Activated naive CD8-positive, alpha-beta T cell treated with anti-CD3 and anti-CD28 coated beads for 36 hours (primary cell): ENCODE data around the gene TCEAL4. TPM values are rescaled to one million over a fixed set of nuclear protein-coding genes. Genes with fewer than 3 reads are reported as not detected.
A peak's percentile ranks its signal among the peaks of the same experiment; 100 is the strongest.
"Not testable (repeated sequence)": the region's sequence is repeated elsewhere in the genome, so short reads cannot be mapped to it uniquely, and the experiment has no call there.

Experiments used
- DNase-seq: peaks from one replicate; pipeline ENCODE4 v3.0.0; 2021
- H3K27ac Mint-ChIP-seq: one replicate; pipeline ENCODE4 v1.8.0; 2022; ENCODE audit warnings: mild to moderate bottlenecking, moderate library complexity, mixed read lengths
- H3K27me3 Mint-ChIP-seq: one replicate; pipeline ENCODE4 v1.8.0; 2022; ENCODE audit warnings: mild to moderate bottlenecking, mixed read lengths
- H3K36me3 Mint-ChIP-seq: one replicate; pipeline ENCODE4 v1.8.0; 2021; ENCODE audit warnings: mild to moderate bottlenecking, mixed read lengths
- H3K4me1 Mint-ChIP-seq: one replicate; pipeline ENCODE4 v1.8.0; 2021; ENCODE audit warnings: mixed read lengths
- H3K4me3 Mint-ChIP-seq: one replicate; pipeline ENCODE4 v1.8.0; 2022; ENCODE audit warnings: mild to moderate bottlenecking, moderate library complexity, mixed read lengths
- H3K9me3 Mint-ChIP-seq: one replicate; pipeline ENCODE4 v1.8.0; 2022; ENCODE audit warnings: mixed read lengths
- total RNA-seq, 2 experiments: library from RNA; stranded (reverse); gene quantifications; one replicate each; pipeline ENCODE4 v1.2.3, GENCODE V29; 2021

TCEAL4 gene
- total RNA-seq, 2 experiments from 2014 or later: 14.8 to 17.4 TPM

GRCh38 chrX:103565752-103566151 is 19.6 kb upstream of the TCEAL4 start:
- H3K27ac Mint-ChIP-seq: no peak overlapping the region
- no peak for DNase-seq
- H3K36me3 Mint-ChIP-seq: no peaks in the 10 kb centered on the region
- H3K4me1 Mint-ChIP-seq: no peaks in the 10 kb centered on the region
- no peaks in the 10 kb centered on the region for H3K9me3 Mint-ChIP-seq
- H3K4me3 Mint-ChIP-seq: no peak overlapping the region
- no peaks in the 10 kb centered on the region for H3K27me3 Mint-ChIP-seq

- Mint-ChIP-seq H3K4me3 (no peak overlapping the region), H3K27ac (no peak overlapping the region), H3K9me3 (no peaks in the 10 kb centered on the region), H3K27me3 (no peaks in the 10 kb centered on the region), H3K36me3 (no peaks in the 10 kb centered on the region), H3K4me1 (no peaks in the 10 kb centered on the region)
- DNase-seq: no peak
These were observed 14.2 kb upstream of the TCEAL4 start for GRCh38 chrX:103571121-103571520.

- no peak overlapping the region for H3K27ac Mint-ChIP-seq
- H3K36me3 Mint-ChIP-seq: no peaks in the 10 kb centered on the region
- no peaks in the 10 kb centered on the region for H3K27me3 Mint-ChIP-seq
- no peak overlapping the region for H3K4me3 Mint-ChIP-seq
- no peaks in the 10 kb centered on the region for H3K9me3 Mint-ChIP-seq
- no peaks in the 10 kb centered on the region for H3K4me1 Mint-ChIP-seq
- no peak for DNase-seq
These were observed 13.6 kb upstream of the TCEAL4 start for GRCh38 chrX:103571726-103572125.

DNA sequence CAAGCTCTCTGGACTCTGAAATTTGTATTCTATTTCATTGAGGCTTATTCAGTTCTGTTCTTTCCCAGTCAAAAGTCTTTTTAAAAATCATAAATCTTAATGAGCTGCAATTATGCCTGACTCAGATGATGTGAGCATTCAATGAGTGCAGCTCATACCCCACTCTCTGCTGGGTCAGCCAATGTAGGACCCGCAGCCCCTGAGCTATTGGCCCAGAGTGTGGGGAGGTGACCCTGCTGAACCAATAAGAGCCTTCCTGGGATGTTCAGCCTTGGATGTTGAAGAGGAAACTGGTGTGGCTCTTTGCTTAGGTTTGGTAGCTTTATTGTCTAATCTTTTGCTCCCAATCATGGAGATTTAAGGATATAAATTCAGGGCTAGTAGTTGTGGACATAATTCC is 12.1 kb upstream of the TCEAL4 start:
- Mint-ChIP-seq H3K4me3 (no peak overlapping the region), H3K9me3 (no peaks in the 10 kb centered on the region), H3K27me3 (peaks cover 4% of the 10 kb centered on the region), H3K27ac (no peak overlapping the region), H3K4me1 (no peaks in the 10 kb centered on the region), H3K36me3 (no peaks in the 10 kb centered on the region)
- DNase-seq: no peak

DNA sequence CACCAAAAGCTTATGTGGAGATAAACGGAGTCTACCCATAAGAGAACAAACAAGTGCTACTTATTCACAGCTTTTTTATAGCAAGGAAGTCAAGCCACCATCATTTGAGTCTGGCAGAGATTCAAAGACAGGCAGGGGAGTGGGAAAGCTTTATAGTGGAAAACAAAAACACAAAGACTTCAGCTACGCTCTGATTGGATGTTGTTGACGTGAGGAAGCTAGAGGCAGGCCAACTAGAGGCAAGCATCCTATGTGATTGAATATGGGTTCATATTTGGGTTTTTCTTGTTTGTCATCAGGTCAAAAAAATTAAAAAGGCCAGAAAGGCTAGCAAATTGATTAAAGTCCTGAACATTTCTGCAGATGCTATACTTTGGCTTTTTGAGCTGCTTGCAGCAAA is 719 bp upstream of the TCEAL4 start:
- no peak for DNase-seq
- Mint-ChIP-seq H3K27me3 (no peaks in the 10 kb centered on the region), H3K27ac (no peak overlapping the region), H3K9me3 (no peaks in the 10 kb centered on the region), H3K4me1 (peaks cover 6% of the 10 kb centered on the region), H3K4me3 (peak overlapping the region; percentile 52), H3K36me3 (no peaks in the 10 kb centered on the region)

DNA sequence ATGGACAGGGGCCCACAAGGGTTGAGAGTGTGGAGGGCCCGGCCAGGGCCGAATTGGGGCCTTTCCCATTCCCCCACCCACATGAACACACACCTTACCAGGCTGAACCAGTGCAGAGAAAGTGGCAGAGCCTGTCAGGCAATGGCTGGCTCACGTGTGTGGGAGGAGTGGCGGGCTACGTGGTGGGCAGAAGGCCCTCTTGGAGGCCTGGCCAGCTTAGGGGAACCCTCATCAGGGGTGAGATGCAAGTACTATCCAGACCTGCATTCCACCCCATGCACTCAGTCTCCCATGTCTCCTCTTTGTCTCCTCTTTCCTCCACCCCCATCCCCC is 965 bp downstream of the TCEAL4 start:
- DNase-seq: no peak
- Mint-ChIP-seq H3K36me3 (no peaks in the 10 kb centered on the region), H3K4me3 (peak overlapping the region; percentile 89), H3K27ac (no peak overlapping the region), H3K9me3 (no peaks in the 10 kb centered on the region), H3K27me3 (no peaks in the 10 kb centered on the region), H3K4me1 (peaks cover 6% of the 10 kb centered on the region)

- H3K9me3 Mint-ChIP-seq: no peaks in the 10 kb centered on the region
- H3K4me1 Mint-ChIP-seq: peaks cover 6% of the 10 kb centered on the region
- H3K4me3 Mint-ChIP-seq: peak overlapping the region; percentile 89
- no peak for DNase-seq
- no peaks in the 10 kb centered on the region for H3K36me3 Mint-ChIP-seq
- no peak overlapping the region for H3K27ac Mint-ChIP-seq
- H3K27me3 Mint-ChIP-seq: no peaks in the 10 kb centered on the region
These were observed 1.3 kb downstream of the TCEAL4 start for GRCh38 chrX:103586659-103587058.

DNA sequence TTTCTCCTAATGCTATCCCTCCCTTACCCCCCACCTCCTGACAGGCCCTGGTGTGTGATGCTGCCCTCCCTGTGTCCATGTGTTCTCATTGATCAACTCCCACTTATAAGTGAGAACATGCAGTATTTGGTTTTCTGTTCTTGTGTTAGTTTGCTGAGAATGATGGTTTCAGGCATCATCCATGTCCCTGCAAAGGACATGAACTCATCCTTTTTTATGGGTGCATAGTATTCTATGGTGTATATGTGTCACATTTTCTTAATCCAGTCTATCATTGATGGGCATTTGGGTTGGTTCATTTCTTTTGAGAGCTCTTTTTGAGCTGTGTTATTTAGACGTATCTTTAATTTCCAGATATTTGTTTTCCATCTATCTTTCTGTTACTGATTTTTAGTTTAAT is 7.0 kb downstream of the TCEAL4 start:
- not testable (repeated sequence) for H3K4me1 Mint-ChIP-seq, H3K4me3 Mint-ChIP-seq, H3K27ac Mint-ChIP-seq, H3K27me3 Mint-ChIP-seq, H3K9me3 Mint-ChIP-seq, DNase-seq
- peaks cover 22% of the 10 kb centered on the region for H3K36me3 Mint-ChIP-seq

DNA sequence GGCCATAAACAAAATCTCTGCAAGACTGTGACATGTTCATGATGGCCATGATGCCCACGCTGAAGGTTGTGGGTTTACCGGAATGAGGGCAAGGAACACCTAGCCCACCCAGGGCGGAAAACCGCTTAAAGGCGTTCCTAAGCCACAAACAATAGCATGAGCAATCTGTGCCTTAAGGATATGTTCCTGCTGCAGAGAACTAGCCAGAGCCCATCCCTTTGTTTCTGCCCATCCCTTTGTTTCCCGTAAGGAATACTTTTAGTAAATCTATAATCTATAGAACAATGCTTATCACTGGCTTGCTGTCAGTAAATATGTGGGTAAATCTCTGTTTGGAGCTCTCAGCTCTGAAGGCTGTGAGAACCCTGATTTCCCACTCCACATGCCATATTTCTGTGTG is 9.9 kb downstream of the TCEAL4 start:
- H3K9me3 Mint-ChIP-seq, H3K27me3 Mint-ChIP-seq, H3K27ac Mint-ChIP-seq, DNase-seq, H3K4me1 Mint-ChIP-seq, H3K4me3 Mint-ChIP-seq: not testable (repeated sequence)
- peaks cover 24% of the 10 kb centered on the region for H3K36me3 Mint-ChIP-seq

DNA sequence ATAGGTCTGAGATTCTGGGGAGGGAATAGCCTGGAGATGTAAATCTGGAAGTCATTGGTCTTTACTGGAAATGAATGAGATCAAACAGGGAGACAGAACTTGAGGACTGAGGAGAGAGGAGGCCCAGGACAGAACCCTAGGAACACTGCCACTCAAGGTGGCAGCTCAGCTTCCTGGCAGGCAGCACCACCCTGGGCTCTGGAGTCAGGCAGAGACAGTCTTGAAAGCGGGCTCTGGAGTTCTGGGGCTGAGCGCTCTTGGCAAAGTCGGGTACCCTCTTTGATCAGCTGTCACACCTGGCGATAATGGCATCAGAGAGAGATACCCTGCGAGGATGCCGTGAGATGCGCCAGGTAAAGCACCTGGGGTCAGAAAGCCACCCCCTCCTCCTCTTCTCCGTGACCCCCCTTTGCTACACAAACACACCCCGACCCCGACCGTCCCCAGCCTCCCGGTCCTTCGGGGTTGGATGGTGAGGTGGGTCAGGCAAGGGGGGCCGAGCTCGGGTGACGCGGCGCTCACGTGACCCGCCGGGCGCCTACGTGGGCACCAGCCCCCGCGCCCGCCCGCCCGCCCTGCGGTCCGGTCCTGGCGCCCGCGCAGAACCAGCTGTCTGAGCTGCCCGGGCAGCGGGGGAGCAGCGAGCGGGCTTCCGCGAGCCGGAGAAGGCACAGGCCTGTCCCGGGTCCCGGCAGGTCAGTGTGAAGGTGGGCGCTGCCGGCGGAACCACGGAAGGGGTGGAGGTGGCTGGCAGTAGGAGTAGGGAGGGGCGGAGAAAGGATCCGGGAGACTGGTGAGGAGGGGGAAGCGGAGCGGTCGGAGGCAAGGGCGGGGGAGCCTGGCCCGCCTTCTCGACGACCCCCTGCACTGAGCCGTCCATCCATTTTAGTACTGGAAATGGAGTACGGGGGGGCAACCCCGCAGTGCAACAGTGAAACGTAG is 22.3 kb downstream of the TCEAL4 start, which contains the start of gene TCEAL3:
TSS of gene TCEAL3 (plus strand) at position 600 of the 942 bp plus-strand sequence. CDS start 1,102 bp downstream, outside the sequence.
- H3K27ac Mint-ChIP-seq: peak within 1 kb of the TSS; percentile 63
- DNase-seq: peak; percentile 42
- H3K27me3 Mint-ChIP-seq: no peaks in the 10 kb centered on the region
- H3K9me3 Mint-ChIP-seq: no peaks in the 10 kb centered on the region
- no peaks in the 10 kb centered on the region for H3K36me3 Mint-ChIP-seq
- peak within 1 kb of the TSS; percentile 84 for H3K4me3 Mint-ChIP-seq
- peaks cover 5% of the 10 kb centered on the region for H3K4me1 Mint-ChIP-seq

GRCh38 chrX:103608306-103608963 is 23.1 kb downstream of the TCEAL4 start:
- H3K27me3 Mint-ChIP-seq: no peaks in the 10 kb centered on the region
- H3K9me3 Mint-ChIP-seq: no peaks in the 10 kb centered on the region
- peak overlapping the region; percentile 84 for H3K4me3 Mint-ChIP-seq
- H3K4me1 Mint-ChIP-seq: peaks cover 5% of the 10 kb centered on the region
- no peaks in the 10 kb centered on the region for H3K36me3 Mint-ChIP-seq
- DNase-seq: no peak
- peak overlapping the region; percentile 42 for H3K27ac Mint-ChIP-seq

DNA sequence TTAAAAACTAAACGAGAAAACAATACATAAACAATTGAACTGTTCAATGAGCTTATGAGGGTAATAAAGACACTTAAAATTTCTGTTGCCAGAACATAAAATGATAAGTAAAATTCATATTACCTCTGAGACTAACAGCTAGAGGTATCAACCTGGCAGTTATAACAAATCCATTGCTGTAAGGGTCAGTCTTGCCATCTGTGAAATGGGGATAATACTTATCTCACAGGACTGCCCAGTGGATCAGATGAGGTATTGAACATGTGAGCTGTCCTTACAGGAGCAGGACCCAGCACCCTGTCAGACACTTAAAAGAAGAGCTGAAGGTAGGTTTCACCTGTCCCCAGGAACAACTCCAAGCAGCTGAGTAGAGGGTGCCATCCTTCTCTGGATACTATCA is 25.0 kb downstream of the TCEAL4 start:
- no peak overlapping the region for H3K4me3 Mint-ChIP-seq
- DNase-seq: no peak
- H3K36me3 Mint-ChIP-seq: no peaks in the 10 kb centered on the region
- peaks cover 5% of the 10 kb centered on the region for H3K4me1 Mint-ChIP-seq
- no peaks in the 10 kb centered on the region for H3K9me3 Mint-ChIP-seq
- H3K27me3 Mint-ChIP-seq: no peaks in the 10 kb centered on the region
- no peak overlapping the region for H3K27ac Mint-ChIP-seq

DNA sequence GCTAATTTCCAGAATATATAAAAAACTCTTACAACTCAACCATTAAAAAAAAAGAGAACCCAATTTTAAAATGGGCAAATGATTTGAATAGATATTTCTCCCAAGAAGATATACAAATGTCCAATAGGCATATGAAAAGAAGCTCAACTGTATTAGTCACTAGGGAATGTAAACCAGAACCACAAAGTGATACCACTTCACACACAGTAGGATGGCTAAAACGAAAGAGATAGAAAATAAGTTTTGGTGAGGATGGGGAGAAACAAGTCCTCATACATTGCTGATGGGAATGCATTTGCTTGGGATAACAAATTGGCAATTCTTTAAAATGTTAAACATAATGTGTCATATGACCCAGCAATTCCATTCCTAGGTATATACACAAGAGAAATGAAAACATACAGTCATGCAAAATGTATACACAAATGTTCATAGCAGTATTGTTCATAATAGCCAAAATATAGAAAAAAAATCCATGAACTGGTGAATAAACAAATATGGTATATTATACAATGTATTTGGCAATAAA is 28.1 kb downstream of the TCEAL4 start:
- peaks cover 2% of the 10 kb centered on the region for H3K4me1 Mint-ChIP-seq
- H3K36me3 Mint-ChIP-seq: peaks cover 1% of the 10 kb centered on the region
- H3K27me3 Mint-ChIP-seq: no peaks in the 10 kb centered on the region
- DNase-seq: no peak
- no peak overlapping the region for H3K27ac Mint-ChIP-seq
- no peaks in the 10 kb centered on the region for H3K9me3 Mint-ChIP-seq
- no peak overlapping the region for H3K4me3 Mint-ChIP-seq

DNA sequence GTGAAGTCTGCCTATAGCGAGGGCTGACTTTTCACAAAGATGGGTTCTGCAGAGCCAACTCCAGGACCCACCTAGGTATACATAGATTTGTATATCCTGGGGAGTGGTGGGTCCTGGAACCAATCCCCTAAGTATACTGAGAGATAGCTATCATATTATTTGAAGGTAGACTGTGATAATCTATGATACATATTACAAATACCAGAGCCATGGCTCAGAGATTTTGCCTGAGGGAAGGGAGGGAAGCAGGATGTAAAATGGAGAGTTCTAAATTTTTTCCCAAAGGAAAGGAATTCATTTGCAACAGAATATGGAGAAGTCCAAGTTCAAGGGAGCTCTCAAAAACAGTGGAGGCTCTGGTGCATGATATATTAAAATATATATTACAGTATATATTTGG is 29.7 kb downstream of the TCEAL4 start:
- no peaks in the 10 kb centered on the region for H3K27me3 Mint-ChIP-seq
- H3K36me3 Mint-ChIP-seq: peaks cover 1% of the 10 kb centered on the region
- H3K4me1 Mint-ChIP-seq: no peaks in the 10 kb centered on the region
- H3K9me3 Mint-ChIP-seq: no peaks in the 10 kb centered on the region
- no peak overlapping the region for H3K27ac Mint-ChIP-seq
- H3K4me3 Mint-ChIP-seq: no peak overlapping the region
- no peak for DNase-seq

GRCh38 chrX:103615781-103616371 is 30.6 kb downstream of the TCEAL4 start:
- H3K9me3 Mint-ChIP-seq: no peaks in the 10 kb centered on the region
- H3K4me1 Mint-ChIP-seq: no peaks in the 10 kb centered on the region
- H3K36me3 Mint-ChIP-seq: peaks cover 1% of the 10 kb centered on the region
- H3K4me3 Mint-ChIP-seq: no peak overlapping the region
- no peaks in the 10 kb centered on the region for H3K27me3 Mint-ChIP-seq
- no peak overlapping the region for H3K27ac Mint-ChIP-seq
- DNase-seq: no peak
